ENCODE measurements around the gene TTF2. TPM values are rescaled to one million over a fixed set of nuclear protein-coding genes. Genes with fewer than 3 reads are reported as not detected.

The TTF2 gene
- total RNA-seq = 12.1 TPM
- 10 to 100 TPM in 6 of 8 donors, 1 to 10 TPM in 2; 7.5 to 15.3 (median 10.8) TPM for polyA plus RNA-seq (ENCODE audit: insufficient read depth in 1 of 8, insufficient read length in 8 of 8, low replicate concordance in 1 of 8)
- long read RNA-seq, donor 1 = 0 reads
- long read RNA-seq, donor 2 = 0 reads
- long read RNA-seq, donor 3 = 0 reads
- long read RNA-seq, donor 4 = 0 reads
- long read RNA-seq, donor 5, partial matches to known transcripts = 0 of 1 reads
- long read RNA-seq, donor 5, other reads (novel, unspliced or antisense) = 0 of 1 reads
- long read RNA-seq, donor 6 = 0 reads
- long read RNA-seq, donor 7, partial matches to known transcripts = 0 of 1 reads
- long read RNA-seq, donor 7, other reads (novel, unspliced or antisense) = 0 of 1 reads
- long read RNA-seq, donor 8 = 0 reads
- long read RNA-seq, donor 9, partial matches to known transcripts = 0 of 1 reads
- long read RNA-seq, donor 9, other reads (novel, unspliced or antisense) = 0 of 1 reads
- long read RNA-seq, donor 10, partial matches to known transcripts = 0 of 1 reads
- long read RNA-seq, donor 10, other reads (novel, unspliced or antisense) = 0 of 1 reads
- long read RNA-seq, donor 11, full-length matches to known transcripts = 1 of 1 reads
- long read RNA-seq, donor 11, partial matches to known transcripts = 0 of 1 reads
- long read RNA-seq, donor 11, other reads (novel, unspliced or antisense) = 0 of 1 reads

GRCh38 chr1:117059678-117060440, at the start of gene TTF2:
Gene TTF2 (plus strand): TSS chr1:117060326. CDS start chr1:117060347, 21 bp downstream.
- H3K4me1 ChIP-seq (ENCODE audit: control insufficient read depth, insufficient read depth, low read length) = peaks cover 3% of the 10 kb centered on the region
- H3K9me3 ChIP-seq (replicated peaks; ENCODE audit: control insufficient read depth, low read depth, low read length) = no peaks in the 10 kb centered on the region
- WGBS (ENCODE audit: insufficient coverage) = under 1% methylated on average over 38 of the region's 48 CpGs
- H3K4me3 ChIP-seq (ENCODE audit: low read length) = peak within 1 kb of the TSS; percentile 63
- peak within 1 kb of the TSS; percentile 89 for H3K27ac ChIP-seq (ENCODE audit: low read length)
- H3K36me3 ChIP-seq (ENCODE audit: control insufficient read depth, insufficient read depth, low read length) = no peaks in the 10 kb centered on the region
- peak; percentile 100 for DNase-seq
- no peaks in the 10 kb centered on the region for H3K27me3 ChIP-seq (ENCODE audit: control insufficient read depth, insufficient read depth, low read length)

GRCh38 chr1:117011334-117011733, 48.8 kb upstream of the TTF2 start:
- Histone ChIP-seq H3K4me1 (ENCODE audit: control insufficient read depth, insufficient read depth, low read length) (peaks cover 5% of the 10 kb centered on the region), H3K27me3 (ENCODE audit: control insufficient read depth, insufficient read depth, low read length) (no peaks in the 10 kb centered on the region), H3K27ac (ENCODE audit: low read length) (no peak overlapping the region), H3K36me3 (ENCODE audit: control insufficient read depth, insufficient read depth, low read length) (peaks cover 6% of the 10 kb centered on the region), H3K4me3 (ENCODE audit: low read length) (no peak overlapping the region), H3K9me3 (replicated peaks; ENCODE audit: control insufficient read depth, low read depth, low read length) (no peaks in the 10 kb centered on the region)
- 100% methylated on average over 1 of the region's 3 CpGs for WGBS (ENCODE audit: insufficient coverage)
- no peak for DNase-seq

GRCh38 chr1:117013309-117013858, 46.7 kb upstream of the TTF2 start:
- H3K4me3 ChIP-seq (ENCODE audit: low read length) = no peak overlapping the region
- WGBS (ENCODE audit: insufficient coverage) = 100% methylated on average over 5 of the region's 5 CpGs
- H3K27me3 ChIP-seq (ENCODE audit: control insufficient read depth, insufficient read depth, low read length) = no peaks in the 10 kb centered on the region
- H3K4me1 ChIP-seq (ENCODE audit: control insufficient read depth, insufficient read depth, low read length) = peaks cover 14% of the 10 kb centered on the region
- H3K27ac ChIP-seq (ENCODE audit: low read length) = no peak overlapping the region
- DNase-seq = no peak
- H3K36me3 ChIP-seq (ENCODE audit: control insufficient read depth, insufficient read depth, low read length) = peaks cover 6% of the 10 kb centered on the region
- no peaks in the 10 kb centered on the region for H3K9me3 ChIP-seq (replicated peaks; ENCODE audit: control insufficient read depth, low read depth, low read length)

DNA sequence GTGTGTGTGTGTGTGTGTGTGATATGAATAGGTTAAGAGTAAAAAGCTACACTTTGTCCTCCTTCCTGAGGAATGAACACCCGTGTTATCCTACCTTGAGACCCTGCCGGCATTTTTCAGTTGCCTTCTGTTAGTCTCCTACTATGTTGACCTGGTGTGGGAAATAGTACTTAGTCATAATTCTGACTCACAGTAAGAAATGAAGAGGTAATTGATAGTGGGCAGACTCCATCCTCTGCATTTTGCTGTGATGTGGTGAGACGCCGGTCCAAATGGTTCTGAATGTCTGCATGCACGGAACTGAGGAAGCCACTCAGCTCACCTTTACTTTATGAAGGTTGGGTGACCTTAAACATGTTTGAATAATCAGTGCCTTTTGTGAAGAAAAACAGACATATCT, 45.9 kb upstream of the TTF2 start:
- H3K4me3 ChIP-seq (ENCODE audit: low read length) = no peak overlapping the region
- peaks cover 14% of the 10 kb centered on the region for H3K4me1 ChIP-seq (ENCODE audit: control insufficient read depth, insufficient read depth, low read length)
- H3K27me3 ChIP-seq (ENCODE audit: control insufficient read depth, insufficient read depth, low read length) = no peaks in the 10 kb centered on the region
- H3K9me3 ChIP-seq (replicated peaks; ENCODE audit: control insufficient read depth, low read depth, low read length) = no peaks in the 10 kb centered on the region
- WGBS (ENCODE audit: insufficient coverage) = no CpG with 5 or more reads among the region's 5 CpGs
- DNase-seq = no peak
- no peak overlapping the region for H3K27ac ChIP-seq (ENCODE audit: low read length)
- H3K36me3 ChIP-seq (ENCODE audit: control insufficient read depth, insufficient read depth, low read length) = peaks cover 10% of the 10 kb centered on the region

GRCh38 chr1:117015724-117016123, 44.4 kb upstream of the TTF2 start:
- Histone ChIP-seq H3K36me3 (ENCODE audit: control insufficient read depth, insufficient read depth, low read length) (peaks cover 17% of the 10 kb centered on the region), H3K9me3 (replicated peaks; ENCODE audit: control insufficient read depth, low read depth, low read length) (no peaks in the 10 kb centered on the region), H3K4me3 (ENCODE audit: low read length) (no peak overlapping the region), H3K4me1 (ENCODE audit: control insufficient read depth, insufficient read depth, low read length) (peaks cover 14% of the 10 kb centered on the region), H3K27me3 (ENCODE audit: control insufficient read depth, insufficient read depth, low read length) (no peaks in the 10 kb centered on the region), H3K27ac (ENCODE audit: low read length) (no peak overlapping the region)
- DNase-seq = no peak
- WGBS (ENCODE audit: insufficient coverage) = no CpG with 5 or more reads among the region's 3 CpGs

DNA sequence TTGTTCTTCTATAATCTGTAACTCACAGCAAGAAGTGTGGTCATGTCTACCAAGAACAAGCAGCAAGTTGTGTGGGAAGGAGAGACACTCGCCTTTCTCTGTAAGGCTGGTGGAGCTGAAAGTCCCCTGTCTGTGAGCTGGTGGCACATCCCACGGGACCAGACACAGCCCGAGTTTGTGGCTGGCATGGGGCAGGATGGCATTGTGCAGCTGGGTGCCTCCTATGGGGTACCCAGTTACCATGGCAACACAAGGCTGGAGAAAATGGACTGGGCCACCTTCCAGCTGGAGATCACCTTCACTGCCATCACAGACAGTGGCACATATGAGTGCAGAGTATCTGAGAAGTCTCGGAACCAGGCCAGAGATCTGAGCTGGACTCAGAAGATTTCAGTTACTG, 43.1 kb upstream of the TTF2 start:
- Histone ChIP-seq H3K9me3 (replicated peaks; ENCODE audit: control insufficient read depth, low read depth, low read length) (no peaks in the 10 kb centered on the region), H3K27me3 (ENCODE audit: control insufficient read depth, insufficient read depth, low read length) (no peaks in the 10 kb centered on the region), H3K4me3 (ENCODE audit: low read length) (no peak overlapping the region), H3K4me1 (ENCODE audit: control insufficient read depth, insufficient read depth, low read length) (peaks cover 18% of the 10 kb centered on the region), H3K27ac (ENCODE audit: low read length) (peak overlapping the region; percentile 38), H3K36me3 (ENCODE audit: control insufficient read depth, insufficient read depth, low read length) (peaks cover 22% of the 10 kb centered on the region)
- 82% methylated on average over 3 of the region's 4 CpGs for WGBS (ENCODE audit: insufficient coverage)
- DNase-seq = no peak

DNA sequence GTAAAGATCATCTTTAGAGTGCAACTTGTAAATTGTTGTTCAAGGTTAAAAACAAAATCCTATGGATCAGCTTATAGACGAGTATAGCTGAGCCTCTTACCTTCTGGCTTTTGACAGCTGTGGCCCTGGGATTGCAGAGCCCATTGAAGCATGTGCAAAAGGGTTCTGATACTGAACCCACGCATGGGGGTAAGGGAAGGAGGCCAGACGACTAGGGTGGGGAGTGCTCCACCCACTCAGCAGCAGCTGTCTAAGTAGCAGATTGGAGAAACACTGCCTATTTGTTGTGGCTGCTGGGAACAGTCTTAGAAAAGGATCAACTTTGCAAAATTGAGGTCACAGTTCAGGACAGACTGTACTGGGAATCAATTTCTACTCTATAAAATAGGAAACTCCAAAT, 42.5 kb upstream of the TTF2 start:
- Histone ChIP-seq H3K9me3 (replicated peaks; ENCODE audit: control insufficient read depth, low read depth, low read length) (no peaks in the 10 kb centered on the region), H3K36me3 (ENCODE audit: control insufficient read depth, insufficient read depth, low read length) (peaks cover 22% of the 10 kb centered on the region), H3K4me1 (ENCODE audit: control insufficient read depth, insufficient read depth, low read length) (peaks cover 15% of the 10 kb centered on the region), H3K4me3 (ENCODE audit: low read length) (no peak overlapping the region), H3K27me3 (ENCODE audit: control insufficient read depth, insufficient read depth, low read length) (no peaks in the 10 kb centered on the region), H3K27ac (ENCODE audit: low read length) (peak overlapping the region; percentile 63)
- 100% methylated on average over 1 of the region's 3 CpGs for WGBS (ENCODE audit: insufficient coverage)
- peak; percentile 68 for DNase-seq

DNA sequence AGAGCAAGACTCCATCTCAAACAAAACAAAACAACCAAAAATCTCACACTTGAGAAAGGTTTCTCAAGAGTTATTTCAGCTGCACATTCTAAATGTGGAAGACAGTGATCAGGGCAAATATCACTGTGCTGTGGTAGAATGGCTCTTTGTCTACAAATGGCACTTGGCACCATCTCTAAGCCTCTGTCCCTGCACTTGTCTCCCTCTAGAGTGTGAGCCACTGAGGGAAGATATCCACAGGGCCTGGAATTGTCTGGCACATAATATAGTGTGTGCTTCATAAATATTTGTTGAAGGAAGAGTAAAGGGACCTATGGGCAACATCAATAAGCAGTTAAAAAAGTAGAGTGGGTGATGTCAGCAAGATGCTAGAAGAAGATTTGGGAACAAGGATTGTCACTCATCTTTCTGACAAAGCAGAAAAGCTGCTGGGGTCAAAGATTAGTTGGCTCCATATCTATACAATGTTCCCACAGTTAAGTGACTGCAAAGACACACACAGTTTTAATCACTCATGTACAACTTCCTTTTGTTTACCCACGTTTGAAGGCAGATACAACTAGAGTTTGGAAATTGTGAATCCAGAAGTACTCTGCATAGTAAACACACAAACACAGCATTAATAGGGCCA, 39.5 kb upstream of the TTF2 start:
- H3K9me3 ChIP-seq (replicated peaks; ENCODE audit: control insufficient read depth, low read depth, low read length) = no peaks in the 10 kb centered on the region
- no peak overlapping the region for H3K27ac ChIP-seq (ENCODE audit: low read length)
- H3K36me3 ChIP-seq (ENCODE audit: control insufficient read depth, insufficient read depth, low read length) = peaks cover 24% of the 10 kb centered on the region
- peaks cover 15% of the 10 kb centered on the region for H3K4me1 ChIP-seq (ENCODE audit: control insufficient read depth, insufficient read depth, low read length)
- DNase-seq = no peak
- no CpG with 5 or more reads among the region's 1 CpG for WGBS (ENCODE audit: insufficient coverage)
- no peak overlapping the region for H3K4me3 ChIP-seq (ENCODE audit: low read length)
- no peaks in the 10 kb centered on the region for H3K27me3 ChIP-seq (ENCODE audit: control insufficient read depth, insufficient read depth, low read length)

DNA sequence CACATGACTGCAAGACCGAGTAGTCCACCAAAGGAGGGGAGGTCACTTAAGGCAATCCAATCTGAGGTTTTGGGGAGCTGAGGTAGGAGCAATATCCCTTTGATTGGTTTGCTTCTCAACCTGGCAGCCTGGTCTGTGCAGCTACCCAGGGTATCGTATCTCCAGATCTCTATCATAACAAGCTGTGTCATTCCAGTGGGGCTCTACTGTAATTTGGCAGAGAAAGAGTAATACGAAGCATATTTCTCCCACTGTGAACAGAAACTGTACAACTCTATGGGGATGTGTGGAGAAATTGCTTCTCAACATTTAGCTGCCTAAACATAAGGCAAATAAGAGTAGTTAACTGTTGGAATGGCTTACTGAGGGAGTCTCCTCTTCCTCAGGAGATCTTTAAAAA, 38.0 kb upstream of the TTF2 start:
- H3K36me3 ChIP-seq (ENCODE audit: control insufficient read depth, insufficient read depth, low read length) = peaks cover 30% of the 10 kb centered on the region
- H3K27me3 ChIP-seq (ENCODE audit: control insufficient read depth, insufficient read depth, low read length) = no peaks in the 10 kb centered on the region
- H3K27ac ChIP-seq (ENCODE audit: low read length) = no peak overlapping the region
- WGBS (ENCODE audit: insufficient coverage) = no CpG with 5 or more reads among the region's 3 CpGs
- DNase-seq = no peak
- no peak overlapping the region for H3K4me3 ChIP-seq (ENCODE audit: low read length)
- peaks cover 16% of the 10 kb centered on the region for H3K4me1 ChIP-seq (ENCODE audit: control insufficient read depth, insufficient read depth, low read length)
- H3K9me3 ChIP-seq (replicated peaks; ENCODE audit: control insufficient read depth, low read depth, low read length) = no peaks in the 10 kb centered on the region

Data from muscle of leg (tissue), 16 donors.